ENCODE measurements around the gene TM4SF4.
A peak's percentile ranks its signal among the peaks of the same experiment; 100 is the strongest.

Gene TM4SF4

DNA sequence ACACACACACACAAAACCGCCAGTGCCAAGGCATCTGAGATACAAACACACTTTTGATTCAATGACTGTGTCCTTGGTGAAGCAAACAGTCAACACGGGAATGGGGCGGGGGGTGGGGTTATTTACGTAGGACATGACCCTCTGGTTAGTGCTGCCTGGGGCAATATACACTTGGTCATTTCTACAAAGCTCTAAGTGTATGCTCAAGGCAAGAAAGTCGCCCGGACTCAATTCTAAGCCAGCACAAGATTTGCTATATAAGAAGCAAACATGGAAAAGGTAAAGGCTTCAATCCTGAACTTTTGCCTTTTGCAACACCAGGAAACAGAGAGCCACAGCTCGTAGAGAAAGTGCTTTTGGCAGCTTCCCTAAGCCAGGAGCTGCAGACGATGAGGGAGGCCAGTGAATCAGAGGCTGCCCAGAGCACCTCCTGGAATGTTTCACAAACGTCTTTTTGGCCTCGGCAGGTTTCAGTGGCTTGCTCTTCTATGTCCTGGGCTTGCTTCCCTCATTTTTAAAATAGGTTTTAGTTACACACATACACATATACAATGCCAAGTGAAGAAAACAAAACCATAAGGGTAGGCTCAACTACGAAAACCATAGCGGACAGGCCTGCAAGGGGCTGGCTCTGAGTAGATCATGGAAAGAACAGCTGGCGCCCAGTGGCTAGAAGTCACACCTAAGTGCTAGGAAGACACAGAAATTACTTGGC is 73.6 kb downstream of the TM4SF4 start:
- DNase-seq (ENCODE audit: low spot score) (peak; percentile 77), FAIRE-seq (peak; percentile 78)

GRCh38 chr3:149548669-149549065 is 74.2 kb downstream of the TM4SF4 start:
- FAIRE-seq (no peak), DNase-seq (ENCODE audit: low spot score) (no peak)

DNA sequence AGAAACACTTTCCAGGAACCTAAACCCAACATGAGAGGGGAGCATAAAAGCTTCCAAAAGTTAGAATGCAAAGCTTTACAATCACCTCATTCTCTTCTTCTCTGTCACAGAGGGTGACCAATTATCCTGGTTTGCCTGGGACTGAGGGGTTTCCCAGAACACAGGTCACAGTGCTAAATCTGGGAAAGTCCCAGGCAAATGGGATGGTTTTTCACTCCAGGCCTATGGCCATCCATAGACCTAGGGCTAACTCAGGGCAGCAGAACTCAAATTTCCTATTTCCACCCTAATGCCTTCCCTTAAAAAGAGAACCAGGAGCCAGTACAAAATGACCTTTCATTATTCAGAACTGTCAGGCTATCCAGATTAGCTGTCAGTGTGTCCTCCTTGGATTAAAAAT is 77.0 kb downstream of the TM4SF4 start:
- DNase-seq (ENCODE audit: low spot score), result no peak

DNA sequence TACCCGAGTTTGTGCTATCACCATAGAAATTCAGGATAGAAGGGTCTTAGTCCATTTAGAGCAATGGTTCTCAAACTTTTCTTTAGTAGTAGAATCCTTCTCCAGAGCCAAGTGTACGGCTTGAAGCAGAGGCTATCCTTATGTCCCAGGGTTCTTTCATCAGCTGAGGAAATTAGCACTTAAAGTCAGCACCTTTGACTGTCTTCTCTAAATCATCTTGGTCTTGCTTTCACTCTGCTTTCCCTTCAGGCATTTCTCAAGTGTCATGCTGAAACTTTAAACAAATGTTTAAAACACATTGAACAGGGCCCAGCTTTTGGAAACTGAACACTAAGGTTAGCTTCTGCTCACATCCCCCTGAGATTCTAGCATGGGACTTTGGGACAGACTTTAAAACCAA is 78.2 kb downstream of the TM4SF4 start:
- DNase-seq (ENCODE audit: low spot score) (no peak), FAIRE-seq (no peak)

More for the DNA sequence above, 77.0 kb downstream of the TM4SF4 start:
- FAIRE-seq, result no peak
